Mucosa of stomach (tissue), 1 donor: ENCODE data around the gene GRIK1.

Source experiments
- H3K27me3 ChIP-seq: one replicate; pipeline ENCODE4 v1.7.0; 2013; ENCODE audit warnings: mild to moderate bottlenecking, low read length; ENCODE audit not compliant: control insufficient read depth, insufficient read depth
- H3K36me3 ChIP-seq: one replicate; pipeline ENCODE4 v1.7.0; 2013; ENCODE audit warnings: low read length; ENCODE audit not compliant: control insufficient read depth, insufficient read depth
- H3K4me1 ChIP-seq: one replicate; pipeline ENCODE4 v1.7.0; 2013; ENCODE audit warnings: mild to moderate bottlenecking, low read length; ENCODE audit not compliant: control insufficient read depth, insufficient read depth
- H3K4me3 ChIP-seq: one replicate; pipeline ENCODE4 v1.7.0; 2013; ENCODE audit warnings: low read length
- H3K9ac ChIP-seq: one replicate; pipeline ENCODE4 v1.7.0; 2013; ENCODE audit warnings: mild to moderate bottlenecking, low read length, moderate library complexity
- H3K9me3 ChIP-seq: one replicate; pipeline ENCODE4 v1.7.0; 2013; ENCODE audit warnings: mild to moderate bottlenecking, low read length, moderate library complexity; ENCODE audit not compliant: control insufficient read depth
- donor health status: Pancreatic carcinoma.

The GRIK1 gene

GRCh38 chr21:29753216-29753615 lies 186.6 kb downstream of the GRIK1 start:
- H3K9me3 ChIP-seq: no peaks in the 10 kb centered on the region
- no peak overlapping the region for H3K4me3 ChIP-seq
- H3K36me3 ChIP-seq: no peaks in the 10 kb centered on the region
- H3K27me3 ChIP-seq: no peaks in the 10 kb centered on the region
- H3K4me1 ChIP-seq: no peaks in the 10 kb centered on the region
- H3K9ac ChIP-seq: no peak overlapping the region

DNA sequence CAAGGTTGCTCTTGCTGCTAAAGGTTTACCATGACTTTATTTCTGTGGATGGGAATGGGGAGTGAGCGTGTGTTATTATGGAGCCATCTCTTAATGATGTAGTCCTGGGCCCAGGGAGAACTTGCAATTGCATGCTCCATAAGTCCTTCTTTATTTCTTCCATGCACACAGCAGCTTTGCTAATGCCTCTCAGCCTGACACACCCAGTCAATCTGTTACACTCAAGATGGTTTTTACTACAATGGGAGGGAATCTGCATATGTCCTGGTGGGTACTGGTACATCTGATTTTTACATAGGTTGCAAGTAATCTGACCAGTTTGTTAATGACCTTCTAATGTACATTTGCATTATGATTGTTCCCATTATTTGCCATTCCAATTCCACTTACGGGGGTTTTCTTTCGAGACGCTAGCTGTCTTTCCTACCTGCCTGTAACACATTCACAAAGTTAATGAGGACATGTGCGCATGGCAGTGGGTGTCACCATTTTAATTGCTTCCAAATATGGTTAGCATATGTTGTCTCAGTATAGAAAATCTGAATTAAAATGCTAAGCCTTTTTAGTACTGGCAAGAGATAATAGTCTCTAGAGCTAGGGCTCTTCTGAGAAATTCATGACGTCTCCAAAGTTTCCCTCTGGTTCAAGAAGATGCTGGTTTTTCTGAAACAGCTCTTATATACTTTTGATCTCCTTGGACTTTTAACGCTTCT lies 188.2 kb downstream of the GRIK1 start:
- Histone ChIP-seq H3K9me3 (no peaks in the 10 kb centered on the region), H3K27me3 (no peaks in the 10 kb centered on the region), H3K36me3 (no peaks in the 10 kb centered on the region), H3K4me1 (no peaks in the 10 kb centered on the region), H3K9ac (no peak overlapping the region), H3K4me3 (no peak overlapping the region)

DNA sequence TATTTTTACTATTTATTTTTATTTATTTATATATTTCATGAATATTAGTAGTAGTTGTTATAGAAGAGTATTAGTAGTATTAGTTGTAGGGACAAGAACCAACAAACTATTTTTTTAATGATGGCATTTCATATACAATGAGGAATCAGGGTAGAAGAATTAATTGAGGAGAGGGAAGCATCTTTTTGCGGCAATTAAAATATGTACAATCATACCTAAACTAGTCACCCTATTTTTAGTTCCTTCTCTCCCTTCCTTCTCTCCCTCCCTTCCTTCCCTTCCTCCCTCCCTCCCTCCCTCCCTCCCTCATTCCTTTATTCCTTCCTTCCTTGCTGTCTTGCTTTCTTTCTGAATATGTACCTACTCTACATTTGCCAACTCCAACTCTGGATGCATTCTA lies 189.8 kb downstream of the GRIK1 start:
- no peaks in the 10 kb centered on the region for H3K27me3 ChIP-seq
- no peaks in the 10 kb centered on the region for H3K4me1 ChIP-seq
- no peak overlapping the region for H3K4me3 ChIP-seq
- H3K36me3 ChIP-seq: no peaks in the 10 kb centered on the region
- no peak overlapping the region for H3K9ac ChIP-seq
- no peaks in the 10 kb centered on the region for H3K9me3 ChIP-seq

GRCh38 chr21:29749223-29749622 lies 190.6 kb downstream of the GRIK1 start:
- H3K36me3 ChIP-seq: no peaks in the 10 kb centered on the region
- no peaks in the 10 kb centered on the region for H3K27me3 ChIP-seq
- no peak overlapping the region for H3K9ac ChIP-seq
- H3K4me3 ChIP-seq: no peak overlapping the region
- no peaks in the 10 kb centered on the region for H3K4me1 ChIP-seq
- no peaks in the 10 kb centered on the region for H3K9me3 ChIP-seq

- H3K27me3 ChIP-seq: no peaks in the 10 kb centered on the region
- no peaks in the 10 kb centered on the region for H3K9me3 ChIP-seq
- no peaks in the 10 kb centered on the region for H3K4me1 ChIP-seq
- no peak overlapping the region for H3K9ac ChIP-seq
- H3K36me3 ChIP-seq: no peaks in the 10 kb centered on the region
- H3K4me3 ChIP-seq: no peak overlapping the region
Observed at GRCh38 chr21:29748391-29749167, 191.2 kb downstream of the GRIK1 start.

GRCh38 chr21:29741761-29742160 lies 198.0 kb downstream of the GRIK1 start:
- Histone ChIP-seq H3K27me3 (no peaks in the 10 kb centered on the region), H3K4me1 (no peaks in the 10 kb centered on the region), H3K4me3 (no peak overlapping the region), H3K9ac (no peak overlapping the region), H3K9me3 (no peaks in the 10 kb centered on the region), H3K36me3 (no peaks in the 10 kb centered on the region)

GRCh38 chr21:29739176-29739575 lies 200.6 kb downstream of the GRIK1 start:
- H3K27me3 ChIP-seq: no peaks in the 10 kb centered on the region
- H3K4me1 ChIP-seq: no peaks in the 10 kb centered on the region
- no peaks in the 10 kb centered on the region for H3K36me3 ChIP-seq
- no peak overlapping the region for H3K4me3 ChIP-seq
- no peaks in the 10 kb centered on the region for H3K9me3 ChIP-seq
- no peak overlapping the region for H3K9ac ChIP-seq

DNA sequence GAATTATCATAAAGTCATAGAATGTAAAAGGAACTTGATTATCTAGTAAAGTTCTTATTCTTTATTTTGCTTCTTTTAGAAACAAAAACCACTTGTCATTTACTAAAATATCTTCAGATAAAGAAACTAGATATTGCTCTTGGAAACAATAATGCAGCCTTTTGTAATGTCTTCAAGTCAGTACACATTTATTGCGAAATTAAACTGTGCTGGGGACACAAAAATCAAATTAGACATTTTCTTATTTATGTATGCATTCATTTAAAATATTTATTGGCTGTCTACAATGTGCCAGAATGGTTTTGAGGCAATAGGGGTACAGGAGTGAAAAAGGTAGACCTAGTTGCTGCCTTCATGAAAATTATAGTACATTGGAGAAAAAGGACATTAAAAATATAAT lies 201.1 kb downstream of the GRIK1 start:
- no peak overlapping the region for H3K4me3 ChIP-seq
- no peaks in the 10 kb centered on the region for H3K4me1 ChIP-seq
- no peaks in the 10 kb centered on the region for H3K36me3 ChIP-seq
- no peaks in the 10 kb centered on the region for H3K9me3 ChIP-seq
- no peak overlapping the region for H3K9ac ChIP-seq
- H3K27me3 ChIP-seq: no peaks in the 10 kb centered on the region

GRCh38 chr21:29737186-29737585 lies 202.6 kb downstream of the GRIK1 start:
- Histone ChIP-seq H3K36me3 (no peaks in the 10 kb centered on the region), H3K9me3 (no peaks in the 10 kb centered on the region), H3K4me3 (no peak overlapping the region), H3K4me1 (no peaks in the 10 kb centered on the region), H3K27me3 (no peaks in the 10 kb centered on the region), H3K9ac (no peak overlapping the region)

GRCh38 chr21:29730281-29730680 lies 209.5 kb downstream of the GRIK1 start:
- H3K9ac ChIP-seq: no peak overlapping the region
- no peaks in the 10 kb centered on the region for H3K9me3 ChIP-seq
- no peak overlapping the region for H3K4me3 ChIP-seq
- H3K27me3 ChIP-seq: no peaks in the 10 kb centered on the region
- no peaks in the 10 kb centered on the region for H3K36me3 ChIP-seq
- no peaks in the 10 kb centered on the region for H3K4me1 ChIP-seq

- no peaks in the 10 kb centered on the region for H3K4me1 ChIP-seq
- no peaks in the 10 kb centered on the region for H3K27me3 ChIP-seq
- no peaks in the 10 kb centered on the region for H3K36me3 ChIP-seq
- H3K4me3 ChIP-seq: no peak overlapping the region
- no peak overlapping the region for H3K9ac ChIP-seq
- no peaks in the 10 kb centered on the region for H3K9me3 ChIP-seq
Observed at GRCh38 chr21:29726044-29726443, 213.8 kb downstream of the GRIK1 start.

GRCh38 chr21:29725025-29725736 lies 214.6 kb downstream of the GRIK1 start:
- Histone ChIP-seq H3K4me3 (no peak overlapping the region), H3K36me3 (no peaks in the 10 kb centered on the region)

More at GRCh38 chr21:29725025-29725736, 214.6 kb downstream of the GRIK1 start:
- H3K9ac ChIP-seq: no peak overlapping the region
- H3K4me1 ChIP-seq: no peaks in the 10 kb centered on the region
- H3K27me3 ChIP-seq: no peaks in the 10 kb centered on the region
- H3K9me3 ChIP-seq: no peaks in the 10 kb centered on the region
